ENCODE results near the gene DISP3.

GRCh38 chr1:11579506-11579905, 100.6 kb downstream of the DISP3 start:
- TF ChIP-seq CTCF (IDR thresholded peaks at IDR 0.05; ENCODE audit: low read depth, low read length) (no peak), POLR2A (IDR thresholded peaks at IDR 0.05; ENCODE audit: extremely low read depth, insufficient read length) (no peak), MAX (IDR thresholded peaks at IDR 0.05; ENCODE audit: low read depth, low read length) (no peak)

Data from NB4 (cell line).